Nephron (organoid): ENCODE results near the gene PSMD7.

ENCODE experiments used
- H3K27ac Mint-ChIP-seq, 3 experiments: 2 replicates each; pipeline ENCODE4 v1.8.0; 2020; ENCODE audit warnings: mixed read lengths in 3 of 3, mild to moderate bottlenecking in 2 of 3, moderate library complexity in 1 of 3
- H3K27me3 Mint-ChIP-seq: 2 replicates; pipeline ENCODE4 v1.8.0; 2021; ENCODE audit warnings: low read depth, mild to moderate bottlenecking, moderate library complexity, mixed read lengths
- H3K36me3 Mint-ChIP-seq: 2 replicates; pipeline ENCODE4 v1.8.0; 2020; ENCODE audit warnings: low read depth, mixed read lengths
- H3K4me1 Mint-ChIP-seq: 2 replicates; pipeline ENCODE4 v1.8.0; 2020; ENCODE audit warnings: mixed read lengths
- H3K4me3 Mint-ChIP-seq, 3 experiments: 2 replicates each; pipeline ENCODE4 v1.8.0; 2020; ENCODE audit warnings: mild to moderate bottlenecking in 3 of 3, mixed read lengths in 3 of 3, moderate library complexity in 2 of 3
- H3K9me3 Mint-ChIP-seq: 2 replicates; pipeline ENCODE4 v1.8.0; 2020; ENCODE audit warnings: mixed read lengths
- CTCF ChIP-seq, 3 experiments: fragments of 200-600 bp; sonication (generic); IDR thresholded peaks; one replicate each; pipeline ENCODE4 v1.5.0; 2021; ENCODE audit warnings: antibody characterized with exemption in 3 of 3; ENCODE audit not compliant: unreplicated experiment in 3 of 3

Gene PSMD7

GRCh38 chr16:74305978-74306784 lies 9.6 kb downstream of the PSMD7 start:
- Mint-ChIP-seq H3K4me3 (no peak overlapping the region), H3K9me3 (no peaks in the 10 kb centered on the region), H3K27ac (no peak overlapping the region), H3K36me3 (peaks cover 51% of the 10 kb centered on the region), H3K27me3 (no peaks in the 10 kb centered on the region), H3K4me1 (no peaks in the 10 kb centered on the region)
- no peak for TF ChIP-seq CTCF (IDR thresholded peaks at IDR 0.05; ENCODE audit: unreplicated experiment in 3 of 3)

- H3K9me3 Mint-ChIP-seq, result no peaks in the 10 kb centered on the region
- no peak overlapping the region for H3K27ac Mint-ChIP-seq
- H3K4me1 Mint-ChIP-seq, result no peaks in the 10 kb centered on the region
- H3K27me3 Mint-ChIP-seq, result no peaks in the 10 kb centered on the region
- peaks cover 42% of the 10 kb centered on the region for H3K36me3 Mint-ChIP-seq
- no peak for TF ChIP-seq CTCF (IDR thresholded peaks at IDR 0.05; ENCODE audit: unreplicated experiment in 3 of 3)
- H3K4me3 Mint-ChIP-seq, result no peak overlapping the region
These were observed 10.8 kb downstream of the PSMD7 start for GRCh38 chr16:74307383-74307782.

- Mint-ChIP-seq H3K4me3 (no peak overlapping the region), H3K4me1 (no peaks in the 10 kb centered on the region), H3K36me3 (peaks cover 29% of the 10 kb centered on the region), H3K9me3 (no peaks in the 10 kb centered on the region), H3K27ac (no peak overlapping the region), H3K27me3 (no peaks in the 10 kb centered on the region)
- peak; percentile 69 to 75 (median 72) for TF ChIP-seq CTCF (IDR thresholded peaks at IDR 0.05; ENCODE audit: unreplicated experiment in 3 of 3)
These were observed 13.5 kb downstream of the PSMD7 start for GRCh38 chr16:74309789-74310781.

GRCh38 chr16:74315059-74315458 lies 18.4 kb downstream of the PSMD7 start:
- Mint-ChIP-seq H3K9me3 (no peaks in the 10 kb centered on the region), H3K27me3 (no peaks in the 10 kb centered on the region), H3K27ac (no peak overlapping the region), H3K4me1 (no peaks in the 10 kb centered on the region), H3K36me3 (peaks cover 16% of the 10 kb centered on the region), H3K4me3 (no peak overlapping the region)
- TF ChIP-seq CTCF (IDR thresholded peaks at IDR 0.05; ENCODE audit: unreplicated experiment in 3 of 3), result no peak

GRCh38 chr16:74320707-74321106 lies 24.1 kb downstream of the PSMD7 start:
- H3K27me3 Mint-ChIP-seq, result no peaks in the 10 kb centered on the region
- H3K27ac Mint-ChIP-seq, result no peak overlapping the region
- TF ChIP-seq CTCF (IDR thresholded peaks at IDR 0.05; ENCODE audit: unreplicated experiment in 3 of 3), result no peak
- no peaks in the 10 kb centered on the region for H3K4me1 Mint-ChIP-seq
- H3K36me3 Mint-ChIP-seq, result peaks cover 2% of the 10 kb centered on the region
- H3K9me3 Mint-ChIP-seq, result no peaks in the 10 kb centered on the region
- no peak overlapping the region for H3K4me3 Mint-ChIP-seq
